HepG2 (cell line): ENCODE measurements around the gene SUN5. TPM values are rescaled to one million over a fixed set of nuclear protein-coding genes. Genes with fewer than 3 reads are reported as not detected.

Experiments
- ETV6 ChIP-seq: sonication (generic); formaldehyde crosslinking; conservative IDR thresholded peaks from 2 replicates; pipeline ENCODE4 v1.4.0; 2020; ENCODE audit warnings: missing genetic modification reagents
- FIP1L1 ChIP-seq: fragments of 200-400 bp; formaldehyde crosslinking; IDR thresholded peaks from 2 replicates; pipeline ENCODE4 v1.6.1; 2018; ENCODE audit warnings: low read depth, mild to moderate bottlenecking, low read length, moderate library complexity, borderline replicate concordance; ENCODE audit not compliant: insufficient read depth
- RBM22 ChIP-seq: fragments of 200-400 bp; formaldehyde crosslinking; optimal IDR thresholded peaks from 2 replicates; pipeline ENCODE3; 2017; ENCODE audit warnings: mild to moderate bottlenecking, low read length, moderate library complexity
- TAF15 ChIP-seq: fragments of 200-400 bp; formaldehyde crosslinking; IDR thresholded peaks from one replicate; pipeline ENCODE4 v1.6.1; 2018; ENCODE audit warnings: mild to moderate bottlenecking, low read depth, low read length; ENCODE audit not compliant: poor library complexity, severe bottlenecking
- TCF7 ChIP-seq: sonication (generic); IDR thresholded peaks from 2 replicates; pipeline ENCODE4 v1.6.1; 2016; ENCODE audit warnings: antibody characterized with exemption, low read depth
- U2AF1 ChIP-seq: fragments of 200-400 bp; formaldehyde crosslinking; optimal IDR thresholded peaks from 2 replicates; pipeline ENCODE3; 2017; ENCODE audit warnings: mild to moderate bottlenecking, low read depth, low read length
- ZNF136 ChIP-seq: sonication (generic); formaldehyde crosslinking; IDR thresholded peaks from 2 replicates; pipeline ENCODE4 v1.8.1; 2022; ENCODE audit warnings: low read depth, mild to moderate bottlenecking, moderate library complexity, missing genetic modification reagents
- ZNF225 ChIP-seq: sonication (generic); formaldehyde crosslinking; IDR thresholded peaks from 2 replicates; pipeline ENCODE4 v1.4.0; 2020; ENCODE audit warnings: mild to moderate bottlenecking, missing genetic modification reagents
- ZNF557 ChIP-seq: sonication (generic); formaldehyde crosslinking; IDR thresholded peaks from 2 replicates; pipeline ENCODE4 v1.4.0; 2020; ENCODE audit warnings: missing genetic modification reagents
- ZNF788 ChIP-seq: sonication (generic); formaldehyde crosslinking; IDR thresholded peaks from 2 replicates; pipeline ENCODE4 v1.5.0; 2020; ENCODE audit warnings: mild to moderate bottlenecking, missing genetic modification reagents, borderline replicate concordance
- ZNF800 ChIP-seq: sonication (generic); formaldehyde crosslinking; IDR thresholded peaks from 2 replicates; pipeline ENCODE4 v1.4.0; 2020; ENCODE audit warnings: missing genetic modification reagents
- polyA plus RNA-seq, 8 experiments: library from polyadenylated mRNA; depleted of rRNA in 3 of 8; stranded (reverse) in 7 of 8; unstranded in 1 of 8; fragments of >200 nt; fragmentation: Illumina TruSeq in 4 of 8; extraction: Trizol in 4 of 8; gene quantifications; 2 replicates each; pipeline versions ENCODE4 v1.2.1 to v1.2.3, GENCODE V29; 2011 to 2016; ENCODE audit warnings: low read depth in 4 of 8, missing spikeins in 1 of 8, mixed read lengths in 1 of 8; ENCODE audit not compliant: insufficient read depth in 1 of 8
- total RNA-seq, 5 experiments: library from RNA; depleted of rRNA; stranded (reverse); fragments of >200 nt; fragmentation: Illumina TruSeq; extraction: Trizol; gene quantifications; 2 replicates each; pipeline ENCODE4 v1.2.3, GENCODE V29; 2016; ENCODE audit warnings: low read depth in 1 of 5
- TF ChIP-seq, protein P1 (sequence below): sonication (generic); formaldehyde crosslinking; IDR thresholded peaks from 2 replicates; pipeline ENCODE4 v1.4.0; 2020; ENCODE audit warnings: missing genetic modification reagents, borderline replicate concordance
- TF ChIP-seq, protein P2 (sequence below): sonication (generic); formaldehyde crosslinking; IDR thresholded peaks from 2 replicates; pipeline ENCODE4 v1.4.0; 2020; ENCODE audit warnings: mild to moderate bottlenecking, missing genetic modification reagents
- TF ChIP-seq, protein P3 (sequence below), 2 experiments: fragments of 450-650 bp in 1 of 2; sonication (generic) in 1 of 2; formaldehyde crosslinking; IDR thresholded peaks; 2 replicates each; pipeline versions ENCODE4 v1.5.0 to v1.8.0; 2020 to 2022; ENCODE audit warnings: mild to moderate bottlenecking in 1 of 2, missing genetic modification reagents in 1 of 2

Gene SUN5
- total and polyA plus RNA-seq, 2 of the 13 experiments (the other 11 are each of a cell fraction or from before 2014, with no cell fraction given) = not detected

DNA sequence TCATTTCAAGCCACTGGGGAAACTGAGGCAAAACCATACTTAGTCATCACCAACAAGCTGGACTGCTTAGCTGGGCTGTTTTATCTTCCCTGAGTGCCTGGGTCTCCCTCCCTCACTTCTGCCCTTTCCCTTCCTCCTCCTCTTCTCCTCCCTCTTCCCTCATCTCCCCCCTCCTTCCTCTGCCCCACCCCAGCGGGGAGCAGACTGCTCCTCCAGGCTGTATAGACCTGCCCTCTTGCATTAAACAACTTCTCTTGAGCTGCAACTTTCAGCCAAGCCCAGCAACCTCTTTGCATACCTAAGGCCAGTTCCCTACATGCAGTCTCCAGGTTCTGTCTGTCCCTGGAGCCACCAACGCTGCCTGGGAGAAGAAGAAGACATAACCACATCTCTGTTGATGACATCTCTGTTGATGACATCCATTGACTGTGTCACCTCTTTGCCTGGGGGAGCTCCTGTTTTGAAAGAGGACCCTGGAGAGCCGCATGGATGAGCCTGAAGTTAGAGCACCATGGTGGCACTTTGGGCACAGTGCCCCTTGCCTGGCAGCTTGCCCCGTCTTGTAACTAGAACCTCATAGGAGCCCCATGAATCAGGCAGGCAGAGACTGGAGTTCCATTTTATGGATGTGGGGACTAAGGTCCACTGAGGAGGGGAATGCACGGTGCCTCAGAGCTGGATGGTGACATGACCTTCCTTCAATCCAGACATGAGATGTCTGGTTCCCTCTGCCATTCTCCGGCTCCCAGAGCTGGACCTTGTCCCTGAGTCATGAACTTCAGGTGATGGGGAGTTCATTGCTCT lies 19.4 kb upstream of the SUN5 start (continued):
- TF ChIP-seq ZNF800 (CRISPR knock-in tag) (no peak), RBM22 (peak; percentile 11), ETV6 (CRISPR knock-in tag) (no peak), ZNF788 (CRISPR knock-in tag) (peak; percentile 41; the same call in 1 of the 2 replicates), U2AF1 (no peak), ZNF225 (CRISPR knock-in tag) (0 out of 2 replicates have a peak, but pooled peaks have one; percentile 26), ZNF557 (CRISPR knock-in tag) (no peak), TAF15 (no peak), FIP1L1 (no peak), ZNF136 (CRISPR knock-in tag) (no peak), TCF7 (no peak)
- TF ChIP-seq, protein P1, sequence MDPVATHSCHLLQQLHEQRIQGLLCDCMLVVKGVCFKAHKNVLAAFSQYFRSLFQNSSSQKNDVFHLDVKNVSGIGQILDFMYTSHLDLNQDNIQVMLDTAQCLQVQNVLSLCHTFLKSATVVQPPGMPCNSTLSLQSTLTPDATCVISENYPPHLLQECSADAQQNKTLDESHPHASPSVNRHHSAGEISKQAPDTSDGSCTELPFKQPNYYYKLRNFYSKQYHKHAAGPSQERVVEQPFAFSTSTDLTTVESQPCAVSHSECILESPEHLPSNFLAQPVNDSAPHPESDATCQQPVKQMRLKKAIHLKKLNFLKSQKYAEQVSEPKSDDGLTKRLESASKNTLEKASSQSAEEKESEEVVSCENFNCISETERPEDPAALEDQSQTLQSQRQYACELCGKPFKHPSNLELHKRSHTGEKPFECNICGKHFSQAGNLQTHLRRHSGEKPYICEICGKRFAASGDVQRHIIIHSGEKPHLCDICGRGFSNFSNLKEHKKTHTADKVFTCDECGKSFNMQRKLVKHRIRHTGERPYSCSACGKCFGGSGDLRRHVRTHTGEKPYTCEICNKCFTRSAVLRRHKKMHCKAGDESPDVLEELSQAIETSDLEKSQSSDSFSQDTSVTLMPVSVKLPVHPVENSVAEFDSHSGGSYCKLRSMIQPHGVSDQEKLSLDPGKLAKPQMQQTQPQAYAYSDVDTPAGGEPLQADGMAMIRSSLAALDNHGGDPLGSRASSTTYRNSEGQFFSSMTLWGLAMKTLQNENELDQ = no peak
- TF ChIP-seq, protein P2, sequence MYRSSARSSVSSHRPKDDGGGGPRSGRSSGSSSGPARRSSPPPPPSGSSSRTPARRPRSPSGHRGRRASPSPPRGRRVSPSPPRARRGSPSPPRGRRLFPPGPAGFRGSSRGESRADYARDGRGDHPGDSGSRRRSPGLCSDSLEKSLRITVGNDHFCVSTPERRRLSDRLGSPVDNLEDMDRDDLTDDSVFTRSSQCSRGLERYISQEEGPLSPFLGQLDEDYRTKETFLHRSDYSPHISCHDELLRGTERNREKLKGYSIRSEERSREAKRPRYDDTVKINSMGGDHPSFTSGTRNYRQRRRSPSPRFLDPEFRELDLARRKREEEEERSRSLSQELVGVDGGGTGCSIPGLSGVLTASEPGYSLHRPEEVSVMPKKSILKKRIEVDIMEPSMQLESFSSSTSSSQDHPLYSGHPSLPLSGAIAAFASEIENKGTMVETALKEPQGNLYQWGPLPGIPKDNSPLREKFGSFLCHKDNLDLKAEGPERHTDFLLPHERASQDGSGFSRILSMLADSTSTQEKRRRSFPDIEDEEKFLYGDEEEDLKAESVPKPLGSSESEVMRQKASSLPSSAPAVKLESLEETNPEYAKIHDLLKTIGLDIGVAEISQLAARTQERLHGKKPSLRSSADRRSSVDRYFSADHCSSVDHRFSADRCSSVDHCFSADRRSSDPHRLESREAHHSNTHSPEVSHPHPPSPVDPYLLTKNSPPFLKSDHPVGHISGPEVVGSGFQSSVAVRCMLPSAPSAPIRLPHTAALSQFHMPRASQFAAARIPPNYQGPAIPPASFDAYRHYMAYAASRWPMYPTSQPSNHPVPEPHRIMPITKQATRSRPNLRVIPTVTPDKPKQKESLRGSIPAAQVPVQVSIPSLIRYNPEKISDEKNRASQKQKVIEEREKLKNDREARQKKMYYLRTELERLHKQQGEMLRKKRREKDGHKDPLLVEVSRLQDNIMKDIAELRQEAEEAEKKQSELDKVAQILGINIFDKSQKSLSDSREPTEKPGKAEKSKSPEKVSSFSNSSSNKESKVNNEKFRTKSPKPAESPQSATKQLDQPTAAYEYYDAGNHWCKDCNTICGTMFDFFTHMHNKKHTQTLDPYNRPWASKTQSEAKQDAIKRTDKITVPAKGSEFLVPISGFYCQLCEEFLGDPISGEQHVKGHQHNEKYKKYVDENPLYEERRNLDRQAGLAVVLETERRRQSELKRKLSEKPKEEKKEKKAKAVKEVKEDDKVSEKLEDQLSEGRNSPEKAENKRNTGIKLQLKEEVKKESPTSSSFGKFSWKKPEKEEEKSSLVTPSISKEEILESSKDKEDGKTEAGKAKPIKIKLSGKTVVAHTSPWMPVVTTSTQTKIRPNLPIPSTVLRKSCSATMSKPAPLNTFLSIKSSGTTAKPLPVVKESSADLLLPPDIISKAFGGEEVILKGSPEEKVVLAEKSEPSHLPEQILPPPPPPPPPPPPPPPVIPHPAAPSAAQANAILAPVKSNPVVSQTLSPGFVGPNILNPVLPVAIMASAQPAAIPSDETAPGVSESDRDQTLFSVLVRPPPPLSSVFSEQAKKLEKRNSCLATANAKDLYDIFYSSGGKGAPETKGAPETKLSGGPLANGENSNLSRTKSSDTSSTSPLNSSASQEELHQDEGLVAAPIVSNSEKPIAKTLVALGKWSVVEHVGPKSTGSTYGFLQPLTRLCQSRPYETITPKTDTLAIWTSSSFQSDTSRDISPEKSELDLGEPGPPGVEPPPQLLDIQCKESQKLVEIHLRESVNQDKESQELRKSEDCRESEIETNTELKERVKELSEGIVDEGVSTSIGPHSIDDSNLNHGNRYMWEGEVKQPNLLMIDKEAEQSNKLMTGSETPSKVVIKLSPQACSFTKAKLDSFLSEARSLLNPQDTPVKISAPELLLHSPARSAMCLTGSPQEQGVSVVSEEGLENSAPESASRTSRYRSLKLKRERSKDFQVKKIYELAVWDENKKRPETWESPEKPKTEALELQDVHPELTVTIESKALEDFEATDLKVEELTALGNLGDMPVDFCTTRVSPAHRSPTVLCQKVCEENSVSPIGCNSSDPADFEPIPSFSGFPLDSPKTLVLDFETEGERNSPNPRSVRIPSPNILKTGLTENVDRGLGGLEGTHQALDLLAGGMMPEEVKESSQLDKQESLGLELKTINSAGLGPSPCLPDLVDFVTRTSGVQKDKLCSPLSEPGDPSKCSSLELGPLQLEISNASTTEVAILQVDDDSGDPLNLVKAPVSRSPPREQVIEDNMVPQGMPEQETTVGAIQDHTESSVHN (CRISPR knock-in tag) = no peak
- TF ChIP-seq, protein P3, sequence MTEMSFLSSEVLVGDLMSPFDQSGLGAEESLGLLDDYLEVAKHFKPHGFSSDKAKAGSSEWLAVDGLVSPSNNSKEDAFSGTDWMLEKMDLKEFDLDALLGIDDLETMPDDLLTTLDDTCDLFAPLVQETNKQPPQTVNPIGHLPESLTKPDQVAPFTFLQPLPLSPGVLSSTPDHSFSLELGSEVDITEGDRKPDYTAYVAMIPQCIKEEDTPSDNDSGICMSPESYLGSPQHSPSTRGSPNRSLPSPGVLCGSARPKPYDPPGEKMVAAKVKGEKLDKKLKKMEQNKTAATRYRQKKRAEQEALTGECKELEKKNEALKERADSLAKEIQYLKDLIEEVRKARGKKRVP (CRISPR knock-in tag; IDR thresholded peaks at IDR 0.05) = 0 out of 4 replicates have a peak, but pooled peaks of 1 of the 2 experiments have one; percentile 25
